Cardiac fibroblast (primary cell): ENCODE data around the gene SSBP3.

ENCODE experiments used
- DNase-seq, 2 donors: peaks; one replicate each; pipeline versions ENCODE4 v3.0.0 to v3.0.0-alpha.2; 2010; ENCODE audit warnings: low read depth in 2 of 2
- H3K4me3 ChIP-seq, 2 donors: replicated peaks in 1 of 2; 1 replicate in 1 of 2; 2 replicates in 1 of 2; pipeline ENCODE4 v1.5.1; 2011; ENCODE audit warnings: low read depth in 2 of 2, low read length in 2 of 2, mild to moderate bottlenecking in 2 of 2, moderate library complexity in 1 of 2
- CTCF ChIP-seq: IDR thresholded peaks from one replicate; pipeline ENCODE4 v1.5.1; 2011; ENCODE audit warnings: low read depth, mild to moderate bottlenecking, low read length, inconsistent platforms

SSBP3 gene

GRCh38 chr1:54374766-54375165, 31.4 kb downstream of the SSBP3 start:
- H3K4me3 ChIP-seq, result no peak overlapping the region
- no peak for TF ChIP-seq CTCF
- DNase-seq, result no peak

GRCh38 chr1:54372978-54373377, 33.2 kb downstream of the SSBP3 start:
- no peak for TF ChIP-seq CTCF
- no peak overlapping the region for H3K4me3 ChIP-seq
- DNase-seq, result no peak

- no peak overlapping the region for H3K4me3 ChIP-seq
- DNase-seq, result no peak
- no peak for TF ChIP-seq CTCF
Measured at GRCh38 chr1:54371942-54372275, 34.3 kb downstream of the SSBP3 start.

- no peak for DNase-seq
- TF ChIP-seq CTCF, result no peak
- no peak overlapping the region for H3K4me3 ChIP-seq
Measured at GRCh38 chr1:54371038-54371941, 34.9 kb downstream of the SSBP3 start.

GRCh38 chr1:54370287-54370989, 35.8 kb downstream of the SSBP3 start:
- H3K4me3 ChIP-seq, result no peak overlapping the region
- no peak for TF ChIP-seq CTCF
- DNase-seq, result no peak

- no peak for TF ChIP-seq CTCF
- H3K4me3 ChIP-seq, result no peak overlapping the region
- DNase-seq, result no peak
Measured at GRCh38 chr1:54367613-54368012, 38.6 kb downstream of the SSBP3 start.
